SJSA1 (cell line): ENCODE results near the gene FARS2. TPM values are rescaled to one million over a fixed set of nuclear protein-coding genes. Genes with fewer than 3 reads are reported as not detected.
"Not testable (repeated sequence)": the region's sequence is repeated elsewhere in the genome, so short reads cannot be mapped to it uniquely, and the experiment has no call there.

ENCODE experiments used
- DNase-seq, 2 experiments: peaks; one replicate each; pipeline ENCODE4 v3.0.0-alpha.2; 2015 to 2020; ENCODE audit warnings: low spot score in 2 of 2, low read depth in 1 of 2
- H3K27ac ChIP-seq: fragments of 250-450 bp; sonication (Bioruptor Pico); 2 replicates; pipeline ENCODE4 v1.5.1; 2020; ENCODE audit warnings: mild to moderate bottlenecking, moderate library complexity
- H3K27me3 ChIP-seq: fragments of 250-450 bp; sonication (Bioruptor Pico); replicated peaks from 2 replicates; pipeline ENCODE4 v1.5.1; 2020; ENCODE audit warnings: mild to moderate bottlenecking, moderate library complexity
- H3K36me3 ChIP-seq: fragments of 250-450 bp; sonication (Bioruptor Pico); 2 replicates; pipeline ENCODE4 v1.5.1; 2020; ENCODE audit warnings: mild to moderate bottlenecking
- H3K4me1 ChIP-seq: fragments of 250-450 bp; sonication (Bioruptor Pico); replicated peaks from 2 replicates; pipeline ENCODE4 v1.6.1; 2021; ENCODE audit warnings: mild to moderate bottlenecking
- H3K4me3 ChIP-seq: fragments of 250-450 bp; sonication (Bioruptor Pico); 2 replicates; pipeline ENCODE4 v1.5.1; 2020; ENCODE audit warnings: mild to moderate bottlenecking
- H3K9me3 ChIP-seq: fragments of 250-450 bp; sonication (Bioruptor Pico); replicated peaks from 2 replicates; pipeline ENCODE4 v1.5.1; 2020; ENCODE audit warnings: mild to moderate bottlenecking
- total RNA-seq: library from RNA; depleted of rRNA; stranded (reverse); fragments of >200 nt; shearing (Covaris generic); gene quantifications from 2 replicates; pipeline ENCODE4 v1.2.3, GENCODE V29; 2014

Gene FARS2
- total RNA-seq, 1 experiment from 2014 or later = 13.3 TPM

DNA sequence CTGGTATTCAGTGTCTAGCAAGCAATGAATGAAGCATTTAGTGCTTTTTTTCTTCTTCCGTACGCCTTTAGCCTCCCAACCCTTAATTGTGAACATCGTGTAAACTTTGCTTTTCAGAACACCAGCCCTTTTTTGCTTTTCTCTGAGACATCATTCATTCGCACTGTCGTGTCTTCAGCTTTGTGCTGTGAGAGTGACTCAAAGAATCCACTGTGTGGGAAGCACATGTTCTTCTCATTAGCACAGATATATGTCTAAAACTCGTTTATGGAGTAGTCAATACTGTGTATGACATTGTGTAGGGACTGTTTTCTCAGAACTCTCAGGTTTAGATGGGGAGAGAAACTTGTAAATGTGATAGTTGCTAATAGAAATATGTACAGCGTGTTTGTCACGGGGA lies 279.1 kb downstream of the FARS2 start:
- Histone ChIP-seq H3K27me3 (no peaks in the 10 kb centered on the region), H3K4me1 (peaks cover 8% of the 10 kb centered on the region), H3K27ac (no peak overlapping the region), H3K9me3 (no peaks in the 10 kb centered on the region), H3K36me3 (no peaks in the 10 kb centered on the region), H3K4me3 (no peak overlapping the region)
- no peak for DNase-seq

DNA sequence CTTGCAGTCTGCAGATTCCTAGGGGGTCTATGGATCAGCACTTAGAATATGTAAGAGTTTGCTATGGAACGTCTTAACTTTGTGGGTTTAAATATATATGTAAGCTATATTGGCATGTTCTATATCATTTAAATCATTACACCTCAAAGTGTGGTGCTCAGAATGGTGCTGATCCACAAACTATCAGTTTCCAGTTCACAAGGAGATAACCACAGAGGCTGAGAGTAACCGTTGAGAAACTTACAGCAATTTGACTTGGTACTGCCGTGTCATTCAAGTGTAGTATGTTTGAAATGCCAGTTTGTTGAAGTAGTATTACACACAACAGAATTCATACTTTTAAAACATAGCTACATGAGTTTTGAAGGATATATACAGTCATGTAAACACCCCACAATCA lies 279.7 kb downstream of the FARS2 start:
- no peak overlapping the region for H3K27ac ChIP-seq

DNA sequence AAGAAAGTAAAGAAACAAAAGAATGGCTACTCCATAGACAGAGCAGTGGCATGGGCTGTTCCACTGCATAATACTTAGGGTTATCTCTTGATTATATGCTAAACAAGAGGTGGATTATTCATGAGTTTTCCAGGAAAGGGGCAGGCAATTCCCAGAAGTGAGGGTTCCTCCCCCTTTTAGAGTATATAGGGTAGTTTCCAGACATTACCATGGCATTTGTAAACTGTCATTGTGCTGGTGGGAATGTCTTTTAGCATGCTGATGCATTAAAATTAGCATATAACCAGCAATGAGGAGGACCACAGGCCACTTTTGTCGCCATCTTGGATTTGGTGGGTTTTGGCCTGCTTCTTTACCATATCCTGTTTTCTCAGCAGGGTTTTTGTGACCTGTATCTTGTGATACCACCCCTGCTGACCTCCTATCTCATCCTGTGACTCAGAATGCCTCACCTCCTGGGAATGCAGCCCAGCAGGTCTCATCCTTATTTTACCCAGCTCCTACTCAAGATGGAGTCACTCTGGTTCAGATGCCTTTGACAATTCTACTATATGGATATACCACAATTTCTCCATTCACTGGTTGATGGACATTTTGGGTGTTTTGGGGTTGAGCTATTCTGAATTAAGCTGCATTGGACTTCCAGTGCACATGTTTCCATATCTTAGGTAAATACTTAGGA lies 280.6 kb downstream of the FARS2 start:
- Histone ChIP-seq H3K27ac (no peak overlapping the region), H3K36me3 (no peaks in the 10 kb centered on the region), H3K9me3 (no peaks in the 10 kb centered on the region), H3K27me3 (no peaks in the 10 kb centered on the region), H3K4me1 (peaks cover 8% of the 10 kb centered on the region), H3K4me3 (no peak overlapping the region)
- DNase-seq = peak in 1 of 2 experiments; percentile 3

More for the DNA sequence above, 279.7 kb downstream of the FARS2 start:
- Histone ChIP-seq H3K36me3 (no peaks in the 10 kb centered on the region), H3K4me3 (no peak overlapping the region), H3K27me3 (no peaks in the 10 kb centered on the region), H3K9me3 (no peaks in the 10 kb centered on the region), H3K4me1 (peaks cover 8% of the 10 kb centered on the region)
- no peak for DNase-seq

DNA sequence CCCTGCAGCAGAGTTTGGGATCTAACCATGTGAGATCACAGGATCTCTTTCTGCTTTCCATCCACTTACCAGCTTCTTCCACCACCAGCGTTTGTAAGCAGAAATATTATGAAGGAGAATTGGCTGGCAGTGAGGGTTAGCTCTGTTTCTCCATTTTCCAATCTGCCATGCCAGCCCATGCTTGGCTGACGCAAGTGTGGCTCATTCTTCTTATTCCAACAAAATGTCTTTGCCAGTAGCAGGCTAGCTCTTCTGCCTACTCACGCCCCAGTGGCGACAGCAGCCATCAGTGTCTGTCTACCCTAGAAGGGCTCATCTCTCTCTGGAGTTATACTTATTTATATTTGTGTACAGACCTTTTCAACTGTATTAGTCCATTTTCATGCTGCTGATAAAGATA lies 286.2 kb downstream of the FARS2 start:
- Histone ChIP-seq H3K4me3 (no peak overlapping the region), H3K27me3 (no peaks in the 10 kb centered on the region), H3K4me1 (no peaks in the 10 kb centered on the region), H3K9me3 (peaks cover 3% of the 10 kb centered on the region; the same call in 1 of the 2 replicates), H3K36me3 (no peaks in the 10 kb centered on the region), H3K27ac (no peak overlapping the region)
- DNase-seq = no peak

DNA sequence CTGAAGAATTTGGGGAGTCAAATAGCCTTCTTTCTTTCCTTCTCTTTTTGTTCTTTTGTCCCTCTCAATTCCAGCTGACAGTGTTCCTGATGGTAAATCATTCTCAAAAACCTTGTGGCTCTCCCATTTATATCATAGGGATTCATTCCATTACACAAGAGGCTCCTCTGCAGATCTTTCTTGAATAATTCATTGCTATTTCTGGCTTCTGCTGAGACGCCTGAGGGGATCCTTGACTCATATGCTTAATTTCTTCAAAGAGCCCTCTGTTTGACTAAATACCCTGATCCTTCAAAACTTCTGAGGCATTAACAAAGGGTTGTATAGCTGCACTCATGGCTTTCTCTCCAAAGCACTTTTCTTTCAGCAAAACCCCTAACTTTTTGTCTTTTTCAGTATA lies 289.3 kb downstream of the FARS2 start:
- H3K9me3 ChIP-seq = peaks cover 3% of the 10 kb centered on the region; the same call in 1 of the 2 replicates
- H3K36me3 ChIP-seq = no peaks in the 10 kb centered on the region
- DNase-seq = no peak

DNA sequence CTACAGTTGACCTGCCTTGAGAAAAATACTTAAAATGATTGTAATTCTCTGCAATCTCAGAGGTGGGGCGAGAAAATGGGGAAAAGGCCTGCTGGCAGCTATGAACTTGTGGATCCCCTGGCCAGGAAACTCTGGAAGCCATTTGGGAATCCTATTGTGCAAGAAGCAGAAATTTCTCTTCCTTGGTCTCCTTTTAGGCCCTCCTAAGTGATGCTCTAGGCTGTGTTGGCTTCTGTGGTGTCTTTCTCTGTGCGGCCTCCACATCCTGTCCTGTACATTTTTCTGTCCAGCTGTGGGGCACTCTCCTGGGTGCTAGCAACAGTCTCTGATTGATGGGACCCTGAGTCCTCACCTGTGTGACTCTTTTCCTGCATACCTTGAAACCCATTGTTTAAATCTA lies 290.9 kb downstream of the FARS2 start:
- Histone ChIP-seq H3K4me1 (no peaks in the 10 kb centered on the region), H3K4me3 (no peak overlapping the region), H3K36me3 (no peaks in the 10 kb centered on the region), H3K27me3 (no peaks in the 10 kb centered on the region), H3K27ac (no peak overlapping the region), H3K9me3 (peaks cover 3% of the 10 kb centered on the region; the same call in 1 of the 2 replicates)
- DNase-seq = no peak

More for the DNA sequence above, 289.3 kb downstream of the FARS2 start:
- Histone ChIP-seq H3K27ac (no peak overlapping the region), H3K4me1 (no peaks in the 10 kb centered on the region), H3K4me3 (no peak overlapping the region), H3K27me3 (no peaks in the 10 kb centered on the region)

DNA sequence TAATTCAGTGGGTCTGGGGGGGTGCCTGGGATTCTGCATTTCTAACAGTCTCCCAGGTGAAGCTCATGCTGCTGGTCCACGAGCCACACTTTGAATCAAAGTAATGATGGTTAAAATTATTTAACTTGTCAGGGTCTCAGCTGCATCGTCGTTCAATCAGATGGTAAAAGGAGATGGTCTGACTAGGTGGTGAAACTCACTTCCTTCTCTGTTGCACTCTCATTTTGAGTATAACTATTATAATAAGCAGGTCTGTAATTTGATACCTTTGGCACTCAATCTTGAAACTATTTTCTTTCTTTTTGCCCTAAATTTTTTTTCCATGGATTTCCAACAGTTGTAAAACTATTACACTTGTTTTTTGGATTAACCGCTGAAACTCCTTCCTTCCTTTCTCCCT lies 292.5 kb downstream of the FARS2 start:
- no peaks in the 10 kb centered on the region for H3K36me3 ChIP-seq
- no peak for DNase-seq
- H3K4me3 ChIP-seq = no peak overlapping the region
- no peaks in the 10 kb centered on the region for H3K27me3 ChIP-seq
- H3K27ac ChIP-seq = no peak overlapping the region
- peaks cover 3% of the 10 kb centered on the region; the same call in 1 of the 2 replicates for H3K9me3 ChIP-seq
- H3K4me1 ChIP-seq = no peaks in the 10 kb centered on the region

DNA sequence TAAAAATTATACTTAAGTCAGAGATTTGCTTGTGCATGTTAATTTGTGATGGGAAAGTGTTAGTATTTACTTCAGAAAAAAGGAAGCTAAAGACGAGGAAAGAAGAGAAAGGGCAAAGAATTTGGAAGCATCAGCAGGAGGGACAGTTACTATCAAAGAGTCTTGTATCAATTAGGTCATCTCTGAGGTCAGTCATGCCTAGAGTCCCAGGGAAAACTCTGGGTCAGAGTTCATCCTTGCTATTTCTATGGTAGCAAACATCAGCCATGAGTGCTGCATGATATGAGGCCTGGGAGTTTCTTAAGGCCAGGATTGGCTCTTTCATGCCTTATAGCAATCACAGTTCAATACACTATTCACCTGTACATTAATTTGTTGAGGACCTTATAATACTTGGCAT lies 292.9 kb downstream of the FARS2 start:
- Histone ChIP-seq H3K36me3 (no peaks in the 10 kb centered on the region), H3K9me3 (peaks cover 3% of the 10 kb centered on the region; the same call in 1 of the 2 replicates), H3K4me1 (no peaks in the 10 kb centered on the region), H3K4me3 (no peak overlapping the region), H3K27ac (no peak overlapping the region), H3K27me3 (no peaks in the 10 kb centered on the region)
- DNase-seq = no peak

DNA sequence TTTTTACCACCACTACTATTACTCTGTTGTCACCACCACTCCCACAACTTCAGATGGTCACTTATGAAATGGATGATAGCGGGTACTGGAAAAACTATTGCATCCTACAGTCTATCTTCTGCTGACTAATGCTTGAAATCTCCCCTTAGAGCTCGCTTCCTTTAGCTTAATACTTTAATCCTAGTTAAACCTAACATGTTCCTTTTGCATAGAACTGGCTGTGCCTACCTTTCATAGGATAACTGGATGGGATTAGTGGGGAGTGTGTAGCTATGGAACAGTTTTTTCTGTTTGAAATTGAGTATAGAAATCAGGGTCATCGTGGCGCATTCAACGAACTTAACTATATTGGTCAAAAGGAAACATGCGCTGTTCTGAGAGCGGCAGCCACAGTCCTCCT lies 294.7 kb downstream of the FARS2 start:
- H3K9me3 ChIP-seq = no peaks in the 10 kb centered on the region
- H3K27ac ChIP-seq = no peak overlapping the region
- no peaks in the 10 kb centered on the region for H3K27me3 ChIP-seq
- H3K4me1 ChIP-seq = no peaks in the 10 kb centered on the region
- no peak overlapping the region for H3K4me3 ChIP-seq
- no peak for DNase-seq
- no peaks in the 10 kb centered on the region for H3K36me3 ChIP-seq

DNA sequence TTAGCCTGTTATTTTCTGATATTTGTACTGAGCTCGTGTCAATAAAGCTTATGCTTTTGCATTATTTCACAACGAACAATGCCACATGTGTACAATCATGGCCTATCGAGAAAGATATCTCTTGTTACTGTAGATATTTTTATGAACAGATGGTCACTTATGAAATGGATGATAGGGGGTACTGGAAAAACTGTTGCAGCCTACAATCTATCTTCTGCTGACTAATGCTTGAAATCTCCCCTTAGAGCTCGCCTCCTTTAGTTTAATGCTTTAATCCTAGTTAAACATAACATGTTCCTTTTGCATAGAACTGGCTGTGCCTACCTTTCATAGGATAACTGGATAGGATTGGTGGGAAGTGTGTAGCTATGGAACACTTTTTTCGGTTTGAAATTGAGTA lies 296.2 kb downstream of the FARS2 start:
- Histone ChIP-seq H3K4me3 (no peak overlapping the region), H3K27me3 (no peaks in the 10 kb centered on the region), H3K4me1 (no peaks in the 10 kb centered on the region), H3K27ac (no peak overlapping the region), H3K9me3 (no peaks in the 10 kb centered on the region), H3K36me3 (no peaks in the 10 kb centered on the region)
- DNase-seq = no peak

DNA sequence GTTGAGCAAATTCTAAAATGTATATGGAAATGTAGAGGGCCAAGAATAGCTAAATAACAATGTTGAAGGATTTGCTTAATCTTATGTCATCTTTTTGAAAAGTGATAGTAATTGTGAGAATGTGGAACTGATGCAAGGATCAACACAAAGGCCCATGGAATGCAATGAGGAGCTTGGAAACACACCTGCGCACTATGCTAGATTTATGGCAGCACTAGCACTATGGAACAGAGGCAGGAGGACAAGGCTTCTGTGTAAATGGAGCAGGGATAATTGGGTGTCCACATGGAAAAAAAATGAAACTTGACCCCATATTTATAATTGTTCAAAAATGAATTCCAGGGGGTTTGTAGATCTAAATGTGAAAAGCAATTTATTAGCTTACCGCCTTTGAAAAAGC lies 298.3 kb downstream of the FARS2 start:
- no peak overlapping the region for H3K4me3 ChIP-seq
- H3K4me1 ChIP-seq = no peaks in the 10 kb centered on the region
- no peak for DNase-seq
- H3K27me3 ChIP-seq = no peaks in the 10 kb centered on the region
- H3K9me3 ChIP-seq = no peaks in the 10 kb centered on the region
- no peak overlapping the region for H3K27ac ChIP-seq
- H3K36me3 ChIP-seq = no peaks in the 10 kb centered on the region

DNA sequence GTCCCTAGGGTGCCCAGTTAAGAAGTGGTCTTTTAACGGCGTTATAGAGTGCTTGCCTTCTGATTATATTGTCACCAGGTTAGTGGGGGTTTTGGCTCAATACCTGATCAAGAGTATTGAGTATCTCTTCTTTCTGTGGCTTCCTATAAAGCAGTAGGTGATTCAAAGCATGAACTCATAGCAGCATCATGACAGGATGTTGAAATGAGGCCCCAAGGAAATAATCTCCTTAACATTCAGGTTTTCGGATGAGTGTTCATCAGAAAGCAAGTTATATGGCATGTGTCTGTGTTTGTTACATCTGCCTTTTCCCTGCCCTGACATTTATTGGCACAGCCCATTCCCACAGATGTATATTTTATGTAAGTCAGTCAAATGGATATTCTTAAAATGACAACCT lies 301.0 kb downstream of the FARS2 start:
- no peak overlapping the region for H3K27ac ChIP-seq
- no peaks in the 10 kb centered on the region for H3K4me1 ChIP-seq
- no peak overlapping the region for H3K4me3 ChIP-seq
- H3K27me3 ChIP-seq = no peaks in the 10 kb centered on the region
- DNase-seq = no peak
- no peaks in the 10 kb centered on the region for H3K9me3 ChIP-seq
- no peaks in the 10 kb centered on the region for H3K36me3 ChIP-seq

DNA sequence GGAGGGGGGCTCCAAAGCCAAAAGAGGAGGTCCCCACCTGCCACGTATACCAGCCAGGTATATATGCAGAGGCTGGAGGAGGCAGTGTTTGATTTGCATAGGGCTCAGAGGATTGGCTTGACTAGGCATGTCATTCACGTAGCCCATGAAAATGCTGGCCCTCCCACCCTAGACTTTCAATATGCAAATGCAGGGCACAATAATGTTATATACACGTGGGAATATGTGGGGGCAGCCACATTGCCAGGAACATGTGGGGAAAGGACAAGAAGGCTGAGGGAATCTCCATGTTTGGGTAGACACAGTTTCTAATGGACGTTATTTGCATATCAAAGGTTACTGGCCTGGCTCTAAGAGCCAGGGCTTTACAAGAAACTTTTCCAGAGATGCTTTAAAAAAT lies 301.8 kb downstream of the FARS2 start:
- Histone ChIP-seq H3K9me3 (no peaks in the 10 kb centered on the region), H3K4me1 (no peaks in the 10 kb centered on the region), H3K36me3 (no peaks in the 10 kb centered on the region), H3K4me3 (no peak overlapping the region), H3K27me3 (no peaks in the 10 kb centered on the region), H3K27ac (no peak overlapping the region)
- no peak for DNase-seq

DNA sequence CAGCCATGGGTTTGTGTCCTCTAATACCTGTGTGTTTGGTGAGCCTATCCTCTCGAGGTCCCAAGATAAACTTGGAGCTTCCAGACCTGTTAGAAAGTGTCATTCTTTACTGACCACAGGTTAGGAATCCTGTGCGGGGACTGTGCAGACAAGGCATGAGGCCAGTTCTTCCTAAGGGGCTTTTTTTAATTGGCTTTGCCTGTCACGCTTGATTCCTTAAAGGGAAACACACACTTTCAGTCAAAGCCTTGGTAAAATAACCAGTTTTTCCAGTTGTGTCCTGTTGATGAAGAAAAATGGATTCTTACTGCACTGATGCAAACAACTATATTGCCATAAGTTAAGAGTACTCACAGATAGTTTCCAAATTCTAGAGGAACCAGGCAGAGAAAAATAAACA lies 303.4 kb downstream of the FARS2 start:
- H3K4me3 ChIP-seq, H3K27ac ChIP-seq: not testable (repeated sequence)

DNA sequence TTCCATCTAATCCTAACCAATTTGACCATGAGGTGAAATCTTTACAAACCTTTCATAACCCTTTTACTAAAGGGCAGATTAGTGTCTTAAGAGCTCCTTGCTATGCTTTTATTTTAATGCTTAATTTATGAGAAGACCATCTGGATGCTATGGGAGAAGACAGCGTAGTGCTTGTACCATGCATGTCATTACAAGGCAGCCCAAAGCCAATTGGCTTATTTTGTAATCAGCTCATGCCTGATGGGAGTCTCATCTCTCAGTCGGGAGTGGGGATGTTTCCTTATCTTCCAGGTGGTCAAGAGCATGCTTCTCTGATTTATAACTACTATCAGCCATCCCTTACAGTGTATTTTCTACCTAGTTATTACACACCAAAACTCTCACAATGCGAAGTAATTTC lies 304.7 kb downstream of the FARS2 start:
- no peak overlapping the region for H3K27ac ChIP-seq
- no peaks in the 10 kb centered on the region for H3K4me1 ChIP-seq
- no peak overlapping the region for H3K4me3 ChIP-seq
- no peaks in the 10 kb centered on the region for H3K27me3 ChIP-seq
- no peaks in the 10 kb centered on the region for H3K9me3 ChIP-seq
- H3K36me3 ChIP-seq = no peaks in the 10 kb centered on the region
- DNase-seq = no peak

More for the DNA sequence above, 303.4 kb downstream of the FARS2 start:
- H3K4me1 ChIP-seq, H3K9me3 ChIP-seq, H3K36me3 ChIP-seq, H3K27me3 ChIP-seq, DNase-seq: not testable (repeated sequence)
